GM04503 (cell line): ENCODE data around the gene BOLA2B.
"Not testable (repeated sequence)": the region's sequence is repeated elsewhere in the genome, so short reads cannot be mapped to it uniquely, and the experiment has no call there.

Experiments
- DNase-seq: peaks from one replicate; pipeline ENCODE4 v3.0.0-alpha.2; 2012; ENCODE audit warnings: low read depth

BOLA2B gene

DNA sequence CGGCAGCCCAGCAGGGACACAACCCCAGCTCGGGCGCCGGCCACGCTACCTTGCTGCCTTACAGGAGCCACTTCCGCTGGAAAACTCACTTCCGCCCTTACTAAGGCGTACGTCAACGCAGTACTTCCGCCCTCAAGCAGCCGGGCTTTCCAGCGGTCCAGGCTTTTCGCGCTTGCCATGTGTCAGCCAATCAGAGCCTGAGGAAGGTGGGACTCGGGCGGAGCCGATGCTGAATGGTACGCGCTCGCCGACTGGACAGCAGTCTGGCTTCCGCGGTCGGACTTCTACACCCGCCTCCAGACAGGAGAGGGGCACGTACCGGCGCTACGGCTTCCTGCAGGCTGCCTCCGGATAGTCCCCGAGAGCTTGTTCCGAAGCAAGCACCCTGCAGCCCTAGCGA, at the start of gene BOLA2B, which contains the start of gene SLX1A:
TSS of gene BOLA2B (minus strand) at position 52 of the 400 bp plus-strand sequence. CDS start 71 bp downstream, outside the sequence.
TSS of gene SLX1A (plus strand) at position 261 of the 400 bp plus-strand sequence. CDS start 210 bp downstream, outside the sequence.
- DNase-seq = not testable (repeated sequence)

DNA sequence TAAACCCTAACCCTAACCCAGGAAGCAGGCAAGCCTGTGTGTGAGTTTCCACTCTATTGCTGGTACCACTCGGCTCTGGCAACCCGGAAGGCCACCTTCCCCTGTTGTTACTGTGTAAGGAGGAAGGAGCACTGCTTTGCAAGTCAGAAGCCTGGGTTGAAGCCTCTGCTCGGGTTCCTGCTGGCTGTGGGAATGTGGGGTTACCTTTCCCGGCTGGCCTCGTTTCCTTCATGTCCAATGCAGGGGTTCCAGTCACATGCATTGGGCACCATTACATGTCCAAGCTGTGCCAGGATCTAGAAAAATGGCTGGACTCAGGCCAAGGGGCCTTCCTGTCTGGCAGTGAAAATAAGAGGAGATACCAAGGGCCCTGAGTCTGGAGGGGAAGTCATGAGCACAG, 23.6 kb upstream of the BOLA2B start:
- not testable (repeated sequence) for DNase-seq

DNA sequence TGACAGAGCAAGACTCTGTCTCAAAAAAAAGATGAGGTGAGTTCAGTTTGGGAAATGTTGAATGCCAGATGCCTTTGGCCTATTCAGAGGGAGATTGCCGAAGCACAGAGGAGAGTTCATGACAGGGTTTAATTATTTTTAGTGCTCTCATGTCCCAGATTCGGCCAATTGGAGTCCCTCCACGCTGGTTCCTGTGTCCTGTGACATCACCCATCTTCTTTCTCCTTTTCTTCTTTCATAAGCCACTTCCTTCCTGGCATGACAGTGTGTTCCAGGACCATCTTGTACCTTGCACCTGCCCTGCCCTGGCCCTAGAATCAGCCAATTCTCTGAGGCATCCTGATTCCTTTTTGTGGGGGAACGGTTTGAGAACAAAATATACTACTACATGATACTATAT, 17.9 kb upstream of the BOLA2B start:
- not testable (repeated sequence) for DNase-seq

DNA sequence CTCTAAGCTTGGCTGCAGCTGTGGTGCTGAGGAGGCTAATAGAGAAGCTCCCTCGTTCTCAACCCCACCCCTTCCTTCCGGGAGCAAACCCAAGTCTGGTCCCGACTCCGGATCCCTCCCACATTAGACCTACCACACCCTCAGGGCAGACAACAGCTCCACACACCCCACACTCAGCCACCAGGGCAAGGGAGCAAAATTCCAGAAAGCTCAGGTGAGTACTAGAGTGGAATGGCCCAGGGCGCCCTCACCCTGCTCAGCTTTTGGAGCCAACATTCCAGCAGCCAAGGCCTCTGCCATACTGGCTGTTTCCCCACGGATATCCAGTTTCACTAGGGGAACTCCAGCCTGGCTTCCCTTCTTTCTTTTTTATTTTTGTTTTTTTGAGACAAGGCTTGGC, 15.6 kb upstream of the BOLA2B start:
- not testable (repeated sequence) for DNase-seq

DNA sequence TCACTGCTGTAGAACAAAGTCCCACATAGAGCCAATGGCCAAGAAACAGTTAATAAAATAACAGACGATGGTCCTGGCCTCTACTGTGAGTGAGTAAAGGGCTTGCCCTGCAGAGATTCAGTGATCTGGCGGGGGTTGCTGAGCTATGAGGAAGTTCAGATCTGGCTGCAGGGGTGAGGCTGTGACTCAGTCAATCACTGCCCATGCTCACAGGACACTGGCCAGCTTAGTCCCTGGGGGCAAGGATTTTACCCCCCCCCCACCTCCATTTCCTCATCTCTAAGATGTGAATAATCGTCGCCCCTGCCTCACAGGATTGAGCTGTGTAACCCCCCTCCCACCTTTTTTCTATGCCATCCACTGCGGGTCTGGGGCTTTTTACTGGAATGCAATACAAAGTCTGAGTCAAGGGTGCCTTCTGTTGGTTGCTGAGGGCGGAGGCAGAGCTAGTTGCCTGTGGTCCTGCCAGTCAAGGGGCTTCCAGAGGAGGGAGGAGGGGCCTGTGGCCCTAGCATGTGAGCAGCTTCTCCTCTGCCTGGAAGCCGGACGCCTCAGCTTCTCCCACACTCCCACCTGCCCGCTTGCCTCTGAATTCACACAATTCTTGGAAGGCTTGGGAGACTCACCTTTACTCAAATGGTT, 13.7 kb upstream of the BOLA2B start:
- DNase-seq = not testable (repeated sequence)

DNA sequence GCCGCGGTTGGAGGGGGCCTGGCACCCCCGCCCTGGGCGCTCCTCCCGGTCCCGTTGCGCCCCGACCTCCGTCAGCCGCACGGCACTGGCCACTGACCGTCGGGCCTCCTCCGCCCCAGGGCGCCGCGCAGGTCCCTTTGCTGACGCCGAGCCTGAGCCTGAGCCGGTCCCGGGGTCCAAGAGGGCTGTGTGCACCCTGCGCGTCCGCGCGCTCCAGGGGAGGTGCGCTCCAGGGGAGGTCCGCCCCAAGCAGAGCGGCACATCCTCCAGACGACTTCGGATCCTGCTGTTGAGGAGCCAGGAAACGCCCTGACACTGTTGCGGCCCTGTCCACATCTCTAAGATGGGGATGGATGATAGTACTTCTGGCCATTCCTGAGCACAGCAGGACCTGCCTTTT, 12.8 kb upstream of the BOLA2B start:
- not testable (repeated sequence) for DNase-seq

DNA sequence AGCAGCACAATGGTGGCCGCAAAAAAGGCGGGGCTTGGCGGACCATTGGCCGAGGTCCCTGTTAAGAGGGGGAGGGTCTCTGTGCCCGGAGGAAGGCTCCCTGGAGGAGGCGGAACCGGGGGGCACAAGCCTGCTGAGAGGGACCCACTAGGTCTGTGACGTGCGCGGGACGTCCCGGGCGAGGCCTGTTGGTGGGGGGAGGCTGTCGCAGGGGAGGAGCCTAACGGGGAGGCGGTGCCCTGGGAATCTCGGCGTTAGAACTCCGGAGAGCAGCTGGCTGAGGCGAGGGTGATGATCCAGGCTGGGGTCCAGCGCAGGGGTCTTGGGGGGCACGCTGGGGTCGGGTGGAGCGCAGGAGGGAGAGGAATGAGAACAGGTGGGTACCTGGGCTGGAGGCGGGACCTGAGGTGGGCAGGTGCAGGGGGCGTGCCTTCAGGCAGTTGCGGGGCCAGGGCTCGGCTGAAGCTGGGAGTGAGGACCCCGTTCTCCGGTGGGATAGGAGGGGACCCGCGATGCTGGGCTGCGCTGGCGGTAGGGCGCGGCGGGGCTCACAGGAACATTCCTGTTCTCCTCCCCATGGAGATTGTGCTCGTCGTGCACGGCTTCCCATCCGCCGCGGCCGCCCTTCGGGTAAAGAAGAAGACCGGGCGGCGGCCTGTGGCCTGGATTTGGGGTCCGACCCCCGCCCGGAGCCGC, 12.2 kb upstream of the BOLA2B start:
- DNase-seq = not testable (repeated sequence)

DNA sequence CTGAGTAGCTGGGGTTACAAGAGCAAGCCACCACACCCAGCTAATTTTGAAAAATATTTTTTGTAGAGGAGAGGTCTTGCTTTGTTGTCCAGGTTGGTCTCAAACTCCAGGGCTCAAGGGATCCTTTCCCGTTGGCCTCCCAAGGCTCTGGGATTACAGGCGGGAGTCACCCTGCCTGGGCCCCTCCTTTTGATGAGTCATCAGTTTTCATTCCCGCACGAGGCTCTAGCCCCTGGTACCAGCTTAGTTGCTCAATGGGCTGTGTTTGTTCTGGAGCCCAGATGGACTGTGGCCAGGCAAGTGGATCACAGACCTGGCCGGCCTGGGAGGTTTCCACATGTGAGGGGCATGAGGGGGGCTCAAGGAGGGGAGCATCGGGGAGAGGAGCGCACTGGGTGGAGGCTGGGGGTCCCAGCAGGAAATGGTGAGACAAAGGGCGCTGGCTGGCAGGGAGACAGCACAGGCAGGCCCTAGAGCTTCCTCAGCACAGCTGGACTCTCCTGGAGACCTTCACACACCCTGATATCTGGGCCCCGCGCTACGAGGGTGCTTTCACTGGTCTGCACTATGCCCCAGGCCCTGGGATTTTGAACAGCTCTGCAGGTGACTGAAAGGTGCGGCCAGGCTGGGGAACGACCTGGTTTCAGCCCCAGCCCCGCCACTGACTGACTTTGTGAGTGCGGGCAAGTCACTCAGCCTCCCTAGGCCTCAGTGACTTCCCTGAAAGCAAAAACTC, 6.3 kb upstream of the BOLA2B start:
- not testable (repeated sequence) for DNase-seq

DNA sequence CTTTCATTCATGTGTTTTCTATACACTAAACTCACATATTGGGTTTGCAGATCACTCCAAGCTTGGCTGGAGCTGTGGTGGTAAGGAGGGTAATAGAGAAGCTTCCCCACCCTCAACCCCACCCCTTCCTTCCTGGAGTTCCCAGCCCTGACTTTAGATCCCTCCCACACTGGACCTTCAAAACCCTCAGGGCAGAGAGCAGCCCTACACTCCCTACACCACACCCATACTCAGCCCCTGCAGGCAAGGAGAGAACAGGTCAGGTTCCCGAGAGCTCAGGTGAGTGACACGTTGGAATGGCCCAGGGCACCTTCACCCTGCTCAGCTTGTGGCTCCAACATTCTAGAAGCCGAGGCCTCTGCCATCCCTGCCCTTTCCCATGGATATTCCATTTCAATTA, 5.6 kb upstream of the BOLA2B start, which contains the start of gene SULT1A3:
TSS of gene SULT1A3 (plus strand) at position 207 of the 400 bp plus-strand sequence. CDS start 1,474 bp downstream, outside the sequence.
- DNase-seq = not testable (repeated sequence)

DNA sequence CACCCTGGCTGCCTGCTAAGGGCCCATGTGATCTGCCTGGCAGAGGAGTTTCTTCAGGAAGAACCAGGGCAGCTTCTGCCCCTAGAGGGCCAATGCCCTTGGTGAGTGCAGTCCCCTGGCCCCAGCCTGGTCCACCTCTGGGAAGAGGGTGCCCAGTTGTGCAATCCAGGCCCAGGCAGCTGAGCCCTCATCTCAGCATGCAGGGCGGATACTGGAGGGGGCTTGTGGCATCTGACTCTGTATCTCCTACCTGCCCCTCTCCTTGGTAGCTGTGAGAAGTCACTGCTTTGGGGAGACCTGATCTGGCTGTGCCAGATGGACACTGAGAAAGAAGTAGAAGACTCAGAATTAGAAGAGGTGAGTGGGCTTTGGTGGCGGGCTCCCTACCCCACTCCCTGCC, 3.5 kb upstream of the BOLA2B start:
- DNase-seq = not testable (repeated sequence)

DNA sequence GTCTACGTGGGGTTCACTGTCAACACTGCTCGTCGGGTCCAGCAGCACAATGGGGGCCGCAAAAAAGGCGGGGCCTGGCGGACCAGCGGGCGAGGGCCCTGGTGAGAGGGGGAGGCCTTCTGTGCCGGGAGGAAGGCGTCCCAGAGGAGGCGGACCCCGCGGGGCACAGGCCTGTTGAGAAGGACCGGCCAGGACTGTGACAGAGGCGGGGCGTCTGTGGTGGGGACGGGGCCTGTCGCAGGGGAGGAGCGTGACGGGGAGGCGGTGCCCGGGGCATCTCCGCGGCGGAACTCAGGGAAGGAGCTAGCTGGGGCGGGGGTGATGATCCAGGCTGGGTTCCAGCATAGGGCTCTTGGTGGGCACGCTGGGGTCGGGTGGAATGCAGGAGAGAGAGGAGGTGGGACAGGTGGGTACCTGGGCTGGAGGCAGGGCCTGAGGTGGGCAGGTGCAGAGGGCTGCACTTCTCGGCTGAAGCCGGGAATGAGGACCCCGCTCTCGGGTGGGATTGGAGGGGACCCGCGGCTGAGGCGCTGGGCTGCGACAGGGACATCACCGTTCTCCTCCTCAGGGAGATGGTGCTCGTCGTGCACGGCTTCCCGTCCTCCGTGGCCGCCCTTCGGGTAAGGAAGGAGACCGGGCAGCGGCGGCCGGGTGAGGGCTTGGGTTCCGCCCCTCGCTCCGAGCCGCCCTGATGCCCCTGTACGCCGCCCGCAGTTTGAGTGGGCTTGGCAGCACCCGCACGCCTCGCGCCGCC, 883 bp upstream of the BOLA2B start:
- DNase-seq = not testable (repeated sequence)

DNA sequence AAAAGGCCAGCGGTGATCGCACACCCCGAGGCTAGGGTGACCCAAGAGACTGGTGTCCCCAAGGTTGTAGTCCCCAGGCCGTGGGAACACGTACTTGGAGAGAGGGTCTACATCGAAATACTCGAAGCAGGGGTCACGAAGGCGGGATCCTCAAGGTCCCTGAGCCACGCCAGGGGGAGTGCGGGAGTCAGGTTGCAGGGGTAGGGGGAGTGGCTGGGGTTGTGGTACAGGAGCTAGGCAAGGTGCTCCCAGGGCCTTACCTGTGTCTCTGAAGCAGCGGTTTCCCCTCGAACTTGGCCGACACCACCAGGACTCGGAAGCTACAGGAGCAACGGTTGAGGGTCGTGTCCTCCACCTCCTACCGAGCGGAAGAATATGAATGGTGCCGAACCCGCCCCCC, 368 bp downstream of the BOLA2B start:
- DNase-seq = not testable (repeated sequence)

DNA sequence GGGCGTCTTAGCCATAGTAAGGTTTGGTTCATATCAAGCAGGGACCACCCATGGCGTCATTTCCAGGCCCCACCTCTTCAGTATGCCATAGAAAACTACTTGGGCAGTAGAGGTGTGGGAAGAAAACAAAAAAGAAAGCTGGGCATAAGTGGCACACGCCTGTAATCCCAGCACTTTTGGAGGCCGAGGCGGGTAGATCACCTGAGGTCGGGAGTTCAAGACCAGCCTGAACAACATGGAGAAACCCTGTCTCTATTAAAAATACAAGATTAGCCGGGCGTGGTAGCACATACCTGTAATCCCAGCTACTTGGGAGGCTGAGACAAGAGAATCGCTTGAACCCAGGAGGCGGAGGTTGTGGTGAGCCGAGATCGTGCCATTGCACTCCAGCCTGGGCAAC, 2.3 kb downstream of the BOLA2B start:
- DNase-seq = not testable (repeated sequence)

DNA sequence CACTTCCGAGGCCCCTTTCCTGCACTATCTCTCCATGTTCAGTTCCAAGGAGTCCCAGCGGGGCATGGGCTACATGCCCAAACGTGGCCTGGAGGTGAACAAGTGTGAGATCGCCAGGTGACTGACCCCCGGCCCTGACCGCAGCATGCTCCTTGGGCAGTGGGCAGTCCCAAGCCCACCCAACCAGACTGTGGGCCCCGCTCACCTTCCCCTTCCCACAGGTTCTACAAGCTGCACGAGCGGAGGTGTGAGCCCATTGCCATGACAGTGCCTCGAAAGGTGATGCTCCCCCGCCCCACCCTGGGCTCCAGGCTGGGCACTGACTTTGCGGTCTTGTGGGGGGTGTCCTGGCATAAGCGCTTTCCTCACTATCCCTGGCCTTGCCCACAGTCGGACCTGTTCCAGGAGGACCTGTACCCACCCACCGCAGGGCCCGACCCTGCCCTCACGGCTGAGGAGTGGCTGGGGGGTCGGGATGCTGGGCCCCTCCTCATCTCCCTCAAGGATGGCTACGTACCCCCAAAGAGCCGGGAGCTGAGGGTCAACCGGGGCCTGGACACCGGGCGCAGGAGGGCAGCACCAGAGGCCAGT, 5.4 kb downstream of the BOLA2B start:
- no peak for DNase-seq

DNA sequence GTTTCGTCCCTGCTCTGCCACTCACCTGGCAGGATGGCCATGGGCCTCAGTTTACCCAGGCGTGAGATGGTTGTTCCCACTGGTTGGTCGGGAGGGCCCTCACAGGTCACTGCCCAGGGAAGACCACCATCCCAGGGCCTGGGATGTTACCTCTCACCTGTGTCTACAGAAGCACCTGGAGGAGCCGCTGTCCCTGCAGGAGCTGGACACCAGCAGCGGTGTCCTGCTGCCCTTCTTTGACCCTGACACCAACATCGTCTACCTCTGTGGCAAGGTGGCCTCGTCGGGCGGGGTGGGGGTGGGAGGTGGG, 6.0 kb downstream of the BOLA2B start:
- no peak for DNase-seq

DNA sequence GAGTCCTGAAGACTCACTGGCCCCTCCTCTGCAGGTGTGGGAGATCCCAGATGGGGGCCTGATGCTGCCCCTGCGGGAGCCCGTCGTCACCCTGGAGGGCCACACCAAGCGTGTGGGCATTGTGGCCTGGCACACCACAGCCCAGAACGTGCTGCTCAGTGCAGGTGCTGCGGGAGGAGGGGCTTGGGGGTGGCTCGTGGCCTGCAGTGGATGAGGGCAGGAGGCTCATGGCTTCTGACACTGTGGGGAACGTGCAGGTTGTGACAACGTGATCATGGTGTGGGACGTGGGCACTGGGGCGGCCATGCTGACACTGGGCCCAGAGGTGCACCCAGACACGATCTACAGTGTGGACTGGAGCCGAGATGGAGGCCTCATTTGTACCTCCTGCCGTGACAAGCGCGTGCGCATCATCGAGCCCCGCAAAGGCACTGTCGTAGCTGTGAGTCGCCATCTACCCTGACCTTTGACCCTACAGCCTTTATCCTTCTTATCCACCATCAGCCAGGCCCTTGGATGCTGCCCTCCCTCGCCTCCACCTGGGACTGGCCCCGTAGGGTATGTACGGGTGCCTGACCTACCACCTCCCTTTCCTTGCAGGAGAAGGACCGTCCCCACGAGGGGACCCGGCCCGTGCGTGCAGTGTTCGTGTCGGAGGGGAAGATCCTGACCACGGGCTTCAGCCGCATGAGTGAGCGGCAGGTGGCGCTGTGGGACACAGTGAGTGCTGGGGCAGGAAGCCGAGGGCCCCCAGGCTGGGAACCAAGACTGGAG, 6.5 kb downstream of the BOLA2B start:
- DNase-seq = no peak

DNA sequence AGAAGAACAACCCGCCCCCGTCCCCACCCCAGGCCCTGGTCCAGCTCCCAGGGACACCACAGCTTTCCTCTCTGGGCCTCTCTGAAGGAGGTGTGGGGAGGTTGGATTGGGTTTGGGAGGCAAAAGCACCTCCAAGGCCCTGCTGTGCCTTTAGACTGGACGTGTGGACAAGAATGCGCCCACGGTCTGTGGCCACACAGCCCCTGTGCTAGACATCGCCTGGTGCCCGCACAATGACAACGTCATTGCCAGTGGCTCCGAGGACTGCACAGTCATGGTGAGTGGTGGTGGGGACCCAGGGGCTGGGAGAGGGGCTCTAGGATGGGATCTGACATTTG, 7.1 kb downstream of the BOLA2B start:
- no peak for DNase-seq

DNA sequence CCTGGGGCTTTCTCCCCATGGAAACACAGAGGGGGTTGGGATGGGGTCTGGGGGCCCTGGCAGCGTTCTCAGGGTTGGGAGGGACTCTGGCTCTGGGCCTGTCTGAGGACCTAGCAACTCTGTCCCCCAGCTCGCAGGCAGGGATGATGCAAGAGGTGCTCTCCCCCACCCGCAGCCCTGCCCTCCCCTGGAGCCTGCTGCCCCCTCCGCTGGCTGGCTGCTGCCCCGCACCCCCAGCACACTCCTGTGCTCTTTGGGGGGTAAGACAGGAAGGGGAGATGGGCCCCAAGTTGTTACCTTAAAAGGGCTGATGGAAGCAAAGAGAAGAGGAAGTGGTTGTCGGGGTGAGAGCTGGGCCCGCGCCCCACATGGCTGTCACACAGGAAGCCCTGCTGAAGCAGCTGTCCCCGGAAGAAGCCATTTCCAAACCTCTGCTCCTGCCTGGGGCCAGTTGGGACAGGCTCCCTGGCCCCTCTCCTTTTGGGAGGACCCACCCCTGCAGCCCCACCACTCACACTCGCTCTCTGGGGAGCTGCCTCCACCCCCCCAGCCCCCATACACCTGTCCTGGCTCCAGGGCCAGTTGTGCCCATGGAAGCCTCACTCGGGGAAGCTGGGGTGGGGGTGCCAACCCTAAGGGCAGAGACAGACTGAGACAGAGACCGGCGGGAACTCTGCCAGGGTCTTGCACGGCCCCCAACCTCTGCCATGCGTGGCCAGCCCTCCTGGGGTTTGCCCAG, 7.6 kb downstream of the BOLA2B start:
- no peak for DNase-seq

DNA sequence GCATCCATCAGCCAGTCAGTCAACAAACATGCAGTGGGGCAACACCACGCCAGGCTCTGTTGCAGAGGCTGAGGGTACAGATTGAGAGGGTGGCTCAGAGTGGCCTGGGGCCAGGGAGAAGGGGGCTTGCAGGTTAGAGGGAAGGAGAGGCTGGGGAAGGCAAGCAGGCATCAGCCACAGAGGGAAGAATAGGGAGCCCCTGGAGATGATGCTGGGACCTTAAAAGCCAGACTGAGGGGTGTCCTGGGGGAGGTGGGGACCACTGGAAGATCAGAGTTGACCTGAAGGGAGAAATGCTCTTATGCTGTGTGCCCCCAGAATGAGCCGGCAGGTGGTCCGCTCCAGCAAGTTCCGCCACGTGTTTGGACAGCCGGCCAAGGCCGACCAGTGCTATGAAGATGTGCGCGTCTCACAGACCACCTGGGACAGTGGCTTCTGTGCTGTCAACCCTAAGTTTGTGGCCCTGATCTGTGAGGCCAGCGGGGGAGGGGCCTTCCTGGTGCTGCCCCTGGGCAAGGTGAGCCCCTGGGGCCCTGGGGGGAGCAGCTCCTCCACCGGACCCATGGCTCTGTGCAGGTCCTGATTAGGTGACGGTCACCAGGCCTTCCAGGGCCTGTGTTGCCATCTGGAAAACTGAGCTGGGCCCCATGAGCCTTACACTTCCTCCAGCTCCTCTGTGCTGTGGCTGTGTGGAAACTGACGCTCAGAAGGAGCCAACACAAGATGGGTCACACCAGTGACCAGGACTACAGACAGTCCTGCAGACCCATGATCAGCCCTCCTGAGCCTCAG, 8.4 kb downstream of the BOLA2B start:
- no peak for DNase-seq
